GM21576 (cell line): ENCODE data around the gene PWWP3B.
"Not testable (repeated sequence)": the region's sequence is repeated elsewhere in the genome, so short reads cannot be mapped to it uniquely, and the experiment has no call there.

Experiments
- ATAC-seq: cut with Tn5 transposase; IDR thresholded peaks from one replicate; pipeline ENCODE4 v1.9.1; 2021; ENCODE audit warnings: mild to moderate bottlenecking, moderate library complexity; ENCODE audit not compliant: unreplicated experiment

The PWWP3B gene

GRCh38 chrX:106168107-106168506 lies at the start of gene PWWP3B:
PWWP3B (plus strand) TSS chrX:106168305; CDS start chrX:106205433, 37,128 bp downstream.
- no peak for ATAC-seq

GRCh38 chrX:106139048-106139447 lies 29.1 kb upstream of the PWWP3B start:
- no peak for ATAC-seq

GRCh38 chrX:106144755-106145639 lies 23.1 kb upstream of the PWWP3B start:
- no peak for ATAC-seq

- ATAC-seq: no peak
Measured at GRCh38 chrX:106150701-106151100, 17.4 kb upstream of the PWWP3B start.

- no peak for ATAC-seq
Measured at GRCh38 chrX:106159861-106160282, 8.2 kb upstream of the PWWP3B start.

GRCh38 chrX:106170318-106170717 lies 2.2 kb downstream of the PWWP3B start:
- no peak for ATAC-seq

GRCh38 chrX:106171293-106171820 lies 3.3 kb downstream of the PWWP3B start:
- no peak for ATAC-seq

GRCh38 chrX:106177106-106177981 lies 9.2 kb downstream of the PWWP3B start:
- no peak for ATAC-seq

GRCh38 chrX:106177982-106178321 lies 9.8 kb downstream of the PWWP3B start:
- ATAC-seq: no peak

GRCh38 chrX:106178826-106179225 lies 10.7 kb downstream of the PWWP3B start:
- no peak for ATAC-seq

- ATAC-seq: not testable (repeated sequence)
Measured at GRCh38 chrX:106183685-106184084, 15.6 kb downstream of the PWWP3B start.

GRCh38 chrX:106201502-106202178 lies 33.5 kb downstream of the PWWP3B start:
- no peak for ATAC-seq

- ATAC-seq: no peak
Measured at GRCh38 chrX:106203315-106203714, 35.2 kb downstream of the PWWP3B start.

- no peak for ATAC-seq
Measured at GRCh38 chrX:106208154-106208553, 40.0 kb downstream of the PWWP3B start.
